Endothelial cell of umbilical vein (primary cell): ENCODE data around the gene PCID2. TPM values are rescaled to one million over a fixed set of nuclear protein-coding genes. Genes with fewer than 3 reads are reported as not detected.

Experiments
- BruUV-seq: library from RNA; stranded (reverse); fragments of 400-500 nt; replicated peaks from 2 replicates; lab custom pipeline; 2021; lab: Mats Ljungman, UMichigan
- CTCF ChIA-PET: fragments of 300-600, 350-600 bp; sonication (Branson Sonifier 250); formaldehyde crosslinking; loops from one replicate; lab custom pipeline; 2021; ENCODE audit warnings: antibody characterized with exemption, inconsistent platforms; lab: Charles Lee
- POLR2A ChIA-PET: fragments of 300-600, 350-600 bp; sonication (Branson Sonifier 250); formaldehyde crosslinking; loops from one replicate; lab custom pipeline; 2021; ENCODE audit warnings: antibody characterized with exemption, inconsistent platforms; lab: Charles Lee
- DNase-seq: peaks from one replicate; pipeline ENCODE4 v3.0.0-alpha.2; 2011; ENCODE audit warnings: low read depth, low spot score
- FAIRE-seq: peaks from 2 replicates; lab custom pipeline; 2011; peaks lifted over from hg19 to GRCh38; lab: Jason Lieb, UNC
- H2AFZ ChIP-seq: 2 replicates; pipeline ENCODE4 v1.6.0; 2012; ENCODE audit warnings: low read depth, low read length, control low read depth, inconsistent platforms
- H3K27ac ChIP-seq: 2 replicates; pipeline ENCODE4 v1.5.1; 2011; ENCODE audit warnings: low read depth, mild to moderate bottlenecking, control low read depth, low read length, moderate library complexity; ENCODE audit not compliant: insufficient read depth
- H3K27me3 ChIP-seq, 2 experiments: 2 replicates each; pipeline versions ENCODE4 v1.6.0 to v1.6.1; 2011; ENCODE audit warnings: low read length in 2 of 2, mixed read lengths in 1 of 2; ENCODE audit not compliant: control insufficient read depth in 2 of 2, insufficient read depth in 2 of 2
- H3K36me3 ChIP-seq, 2 experiments: 2 replicates in 1 of 2; 3 replicates in 1 of 2; pipeline ENCODE4 v1.5.1; 2011; ENCODE audit warnings: low read length in 2 of 2, mild to moderate bottlenecking in 1 of 2, moderate library complexity in 1 of 2; ENCODE audit not compliant: control insufficient read depth in 2 of 2, insufficient read depth in 2 of 2; ENCODE audit errors: extremely low read depth in 1 of 2
- H3K4me1 ChIP-seq: 3 replicates; pipeline ENCODE4 v1.5.1; 2011; ENCODE audit warnings: mild to moderate bottlenecking, low read length; ENCODE audit not compliant: control insufficient read depth, insufficient read depth; ENCODE audit errors: extremely low read depth
- H3K4me2 ChIP-seq: 2 replicates; pipeline ENCODE4 v1.6.1; 2011; ENCODE audit warnings: low read length, control low read depth, mixed read lengths; ENCODE audit not compliant: insufficient read depth
- H3K4me3 ChIP-seq, 3 experiments: fragments of 200-600 bp in 1 of 3; sonication (generic), shearing (Covaris generic) in 1 of 3; replicated peaks in 1 of 3; 2 replicates each; pipeline ENCODE4 v1.5.1; 2011 to 2016; ENCODE audit warnings: control low read depth in 3 of 3, low read length in 3 of 3, mild to moderate bottlenecking in 2 of 3, inconsistent platforms in 1 of 3, low read depth in 1 of 3, moderate library complexity in 1 of 3; ENCODE audit not compliant: insufficient read depth in 1 of 3
- H3K79me2 ChIP-seq: 2 replicates; pipeline ENCODE4 v1.6.0; 2012; ENCODE audit warnings: low read length, inconsistent platforms; ENCODE audit not compliant: control insufficient read depth, insufficient read depth
- H3K9ac ChIP-seq: replicated peaks from 2 replicates; pipeline ENCODE3; 2011; ENCODE audit warnings: low read length, control low read depth; ENCODE audit not compliant: insufficient read depth; ENCODE audit errors: extremely low read depth
- H3K9me1 ChIP-seq: replicated peaks from 3 replicates; pipeline ENCODE4 v1.6.0; 2011; ENCODE audit warnings: mild to moderate bottlenecking, low read length; ENCODE audit not compliant: control insufficient read depth, insufficient read depth; ENCODE audit errors: extremely low read depth
- H3K9me3 ChIP-seq: replicated peaks from 2 replicates; pipeline ENCODE4 v1.5.1; 2012; ENCODE audit warnings: low read length, inconsistent platforms; ENCODE audit not compliant: control insufficient read depth, insufficient read depth
- H4K20me1 ChIP-seq: replicated peaks from 2 replicates; pipeline ENCODE3; 2011; ENCODE audit warnings: mild to moderate bottlenecking, low read length; ENCODE audit not compliant: control insufficient read depth, insufficient read depth; ENCODE audit errors: extremely low read depth
- CTCF ChIP-seq, 2 donors: IDR thresholded peaks; 1 replicate in 1 of 2; 2 replicates in 1 of 2; pipeline ENCODE4 v1.5.1; 2011; ENCODE audit warnings: low read length in 2 of 2, mild to moderate bottlenecking in 2 of 2, moderate library complexity in 2 of 2, control low read depth in 1 of 2, inconsistent platforms in 1 of 2, low read depth in 1 of 2; ENCODE audit not compliant: insufficient read depth in 1 of 2; ENCODE audit errors: extremely low read depth in 1 of 2
- EZH2 ChIP-seq: IDR thresholded peaks from 2 replicates; pipeline ENCODE4 v1.6.1; 2012; ENCODE audit warnings: borderline replicate concordance, low read depth, mild to moderate bottlenecking, moderate library complexity, low read length, inconsistent platforms; ENCODE audit not compliant: severe bottlenecking
- FOS ChIP-seq: IDR thresholded peaks from 2 replicates; pipeline ENCODE4 v1.6.1; 2011; ENCODE audit warnings: mild to moderate bottlenecking, low read length, moderate library complexity, borderline replicate concordance; ENCODE audit not compliant: insufficient read depth
- GATA2 ChIP-seq: IDR thresholded peaks from 2 replicates; pipeline ENCODE4 v1.7.0; 2011; ENCODE audit warnings: low read depth, mild to moderate bottlenecking, moderate library complexity, mixed read lengths, low read length; ENCODE audit not compliant: insufficient read length, insufficient read depth
- JUN ChIP-seq: IDR thresholded peaks from 2 replicates; pipeline ENCODE4 v1.6.1; 2011; ENCODE audit warnings: borderline replicate concordance, low read depth; ENCODE audit not compliant: insufficient read length, insufficient read depth
- MYC ChIP-seq: IDR thresholded peaks from one replicate; pipeline ENCODE4 v1.6.1; 2011; ENCODE audit warnings: mild to moderate bottlenecking, low read depth, low read length
- POLR2A ChIP-seq: IDR thresholded peaks from 2 replicates; pipeline ENCODE4 v1.6.1; 2012; ENCODE audit warnings: low read depth, mild to moderate bottlenecking, control low read depth, low read length
- POLR2AphosphoS5 ChIP-seq: IDR thresholded peaks from 2 replicates; pipeline ENCODE4 v1.6.1; 2012; ENCODE audit warnings: low read depth, mild to moderate bottlenecking, control low read depth, low read length, moderate library complexity; ENCODE audit not compliant: insufficient read depth
- dilution Hi-C: fragments of 300-500 bp; cut with MboI; formaldehyde crosslinking; loops from one replicate; pipeline ENCODE4 v1.15.0; 2019; ENCODE audit warnings: low sequenced_read_pairs; ENCODE audit not compliant: extremely low pct_ligation_motif_present
- intact Hi-C: fragments of 100-400 bp; cut with micrococcal nuclease; formaldehyde crosslinking; loops from one replicate; pipeline ENCODE4 v1.10.0; 2022
- polyA plus RNA-seq, 4 experiments: library from polyadenylated mRNA; depleted of rRNA in 3 of 4; stranded (reverse) in 3 of 4; unstranded in 1 of 4; fragments of >200 nt; gene quantifications; 2 replicates each; pipeline versions ENCODE4 v1.2.1 to v1.2.3, GENCODE V29; 2011 to 2012; ENCODE audit warnings: missing spikeins in 1 of 4
- total RNA-seq: library from RNA; stranded (reverse); gene quantifications from 2 replicates; pipeline ENCODE4 v1.2.3, GENCODE V29; 2021
- TF ChIP-seq, protein P1 (sequence below): IDR thresholded peaks from 2 replicates; pipeline ENCODE4 v1.6.1; 2011; ENCODE audit not compliant: insufficient read depth, insufficient read length

PCID2 gene
- total and polyA plus RNA-seq, 2 donors (not counting 3 experiments of a cell fraction or from before 2014, with no cell fraction given) = 52.1 to 55.6 TPM

GRCh38 chr13:113203507-113204377, 4.7 kb downstream of the PCID2 start:
- FAIRE-seq (no peak), DNase-seq (no peak)
- no peaks in the 10 kb centered on the region for H4K20me1 ChIP-seq
- H3K36me3 ChIP-seq = peaks cover 5 to 7% of the 10 kb centered on the region in 2 experiments
- no peaks in the 10 kb centered on the region for H3K27me3 ChIP-seq
- no peaks in the 10 kb centered on the region for H3K9me1 ChIP-seq
- H3K4me2 ChIP-seq = no peak overlapping the region
- POLR2A ChIA-PET = no interaction called here
- no peaks in the 10 kb centered on the region for H3K9me3 ChIP-seq
- dilution Hi-C loops = no loop called here
- H3K79me2 ChIP-seq = peaks cover 84% of the 10 kb centered on the region
- peaks cover 11% of the 10 kb centered on the region for H3K4me1 ChIP-seq
- no peak overlapping the region for H3K4me3 ChIP-seq
- no peak overlapping the region for H3K27ac ChIP-seq
- intact Hi-C loops = no loop called here
- CTCF ChIA-PET = no interaction called here
- no peak overlapping the region for H3K9ac ChIP-seq
- BruUV-seq = no TSS peak
- no peak overlapping the region for H2AFZ ChIP-seq
- TF ChIP-seq, protein P1, sequence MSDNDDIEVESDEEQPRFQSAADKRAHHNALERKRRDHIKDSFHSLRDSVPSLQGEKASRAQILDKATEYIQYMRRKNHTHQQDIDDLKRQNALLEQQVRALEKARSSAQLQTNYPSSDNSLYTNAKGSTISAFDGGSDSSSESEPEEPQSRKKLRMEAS = no peak
- TF ChIP-seq JUN (no peak), POLR2AphosphoS5 (no peak), MYC (no peak), CTCF (IDR thresholded peaks at IDR 0.05; ENCODE audit: extremely low read depth in 1 of 2, insufficient read depth in 1 of 2, low read depth in 1 of 2, low read length in 2 of 2) (no peak), FOS (no peak), POLR2A (no peak), EZH2 (no peak), GATA2 (no peak)
